ENCODE data around the gene HBG2. TPM values are rescaled to one million over a fixed set of nuclear protein-coding genes. Genes with fewer than 3 reads are reported as not detected.

The HBG2 gene
- total and polyA plus RNA-seq, 9 of the 15 experiments (the other 6 are each of a cell fraction or from before 2014, with no cell fraction given), result 1,626 to 58,619 (median 10,515) TPM

- POLR2A ChIA-PET, result interaction anchor here (0.7 to 1.6 kb wide), 7 partner anchors 10 to 224 kb away, joined by 3 to 10 read pairs (median 3); partner anchors contain the start of gene HBD
- Histone ChIP-seq H3K4me1 (replicated peaks in 1 of 2; ENCODE audit: control insufficient read depth in 2 of 2, insufficient read depth in 2 of 2, low read length in 2 of 2) (peaks cover 8 to 36% of the 10 kb centered on the region in 2 experiments), H3K9ac (ENCODE audit: insufficient read depth in 1 of 2, low read depth in 2 of 2, low read length in 2 of 2) (peak overlapping the region; percentile 70 to 80; a peak in 3 of 4 replicates), H4K20me1 (replicated peaks; ENCODE audit: control insufficient read depth, insufficient read depth, low read length) (0 out of 2 replicates have a peak, but pooled peaks cover 5% of the 10 kb centered on the region), H3K79me2 (ENCODE audit: control insufficient read depth, insufficient read depth, low read length) (peaks cover 85% of the 10 kb centered on the region), H3K4me2 (ENCODE audit: insufficient read depth, low read length) (peak overlapping the region; percentile 88), H3K9me3 (replicated peaks; ENCODE audit: control insufficient read depth, insufficient read depth, low read depth, low read length) (no peaks in the 10 kb centered on the region), H3K27ac (ENCODE audit: extremely low read depth, low read depth, low read length) (peak overlapping the region; percentile 80), H3K9me1 (ENCODE audit: control insufficient read depth, insufficient read depth, low read length) (no peaks in the 10 kb centered on the region), H3K27me3 (ENCODE audit: control insufficient read depth in 2 of 2, insufficient read depth in 2 of 2, low read length in 2 of 2) (no peaks in the 10 kb centered on the region), H3K4me3 (peak overlapping the region; percentile 26), H3K36me3 (ENCODE audit: control insufficient read depth, insufficient read depth, low read length) (peaks cover 40% of the 10 kb centered on the region), H2AFZ (ENCODE audit: low read depth, low read length) (peak overlapping the region; percentile 48; the same call in 1 of the 2 replicates)
- WGBS (ENCODE audit: insufficient coverage, low coverage, missing lambda C conversion rate), result 5% methylated on average over 7 of the region's 7 CpGs
- peak; percentile 61 for ATAC-seq
- in situ Hi-C loops (cut with MboI) (loop anchor here (5.0 kb wide), 1 partner anchor 44 kb away; no protein-coding TSS in a partner anchor), intact Hi-C loops (cut with micrococcal nuclease) (loop anchor here (2.0 kb wide), 3 partner anchors 36 to 118 kb away; no protein-coding TSS in a partner anchor)
- peak; percentile 77 for FAIRE-seq
- CTCF ChIA-PET (ENCODE audit: low intra/inter-chr PET ratio), result interaction anchor here (1.0 kb wide), 1 partner anchor 48 kb away, joined by 3 read pairs; no protein-coding TSS in a partner anchor
- DNase-seq (ENCODE audit: extremely low read depth in 1 of 4, low spot score in 3 of 4), result peak in 2 of 4 experiments; percentile 59 to 88
- BruUV-seq (replicated peaks), result no TSS peak
- TF ChIP-seq RB1 (IDR thresholded peaks at IDR 0.05; ENCODE audit: low read depth) (no peak), NR2C1 (IDR thresholded peaks at IDR 0.05) (peak; percentile 44; the same call in 1 of the 2 replicates), NR2C1 (tag; IDR thresholded peaks at IDR 0.05) (peak; percentile 55; the same call in 1 of the 2 replicates), E2F6 (IDR thresholded peaks at IDR 0.05; ENCODE audit: borderline replicate concordance in 1 of 2, extremely low read depth in 1 of 2, insufficient read depth in 1 of 2, insufficient read length in 1 of 2, low read depth in 1 of 2, low read length in 1 of 2, poor library complexity in 1 of 2, severe bottlenecking in 1 of 2) (peak; percentile 68 to 75), GABPB1 (CRISPR knock-in tag; IDR thresholded peaks at IDR 0.05) (0 out of 2 replicates have a peak, but pooled peaks have one; percentile 29), PPARD (CRISPR knock-in tag; IDR thresholded peaks at IDR 0.05) (no peak), GATAD2A (IDR thresholded peaks at IDR 0.05) (0 out of 2 replicates have a peak, but pooled peaks have one; percentile 45), MLLT1 (IDR thresholded peaks at IDR 0.05) (peak in 1 of 2 experiments; percentile 51; a peak in 3 of 4 replicates), CREB3L1 (IDR thresholded peaks at IDR 0.05; ENCODE audit: borderline replicate concordance, low read depth) (no peak), TRIM24 (IDR thresholded peaks at IDR 0.05) (0 out of 4 replicates have a peak, but pooled peaks of 1 of the 2 experiments have one; percentile 14), NR1H2 (CRISPR knock-in tag; IDR thresholded peaks at IDR 0.05) (0 out of 2 replicates have a peak, but pooled peaks have one; percentile 53), TAF1 (IDR thresholded peaks at IDR 0.05; ENCODE audit: control insufficient read depth, extremely low read depth, insufficient read depth, low read length, severe bottlenecking) (peak; percentile 12), MTF1 (CRISPR knock-in tag; IDR thresholded peaks at IDR 0.05; ENCODE audit: borderline replicate concordance) (no peak), CCNT2 (IDR thresholded peaks at IDR 0.05; ENCODE audit: borderline replicate concordance, extremely low read depth, insufficient read length, low read depth, low read length) (peak; percentile 49), SIRT6 (IDR thresholded peaks at IDR 0.05; ENCODE audit: low read depth, low read length) (peak; percentile 93), SNRNP70 (optimal IDR thresholded peaks at IDR 0.05; ENCODE audit: low read depth, low read length) (peak; percentile 93)
Measured at GRCh38 chr11:5242933-5243815, 11.4 kb downstream of the HBG2 start.
